HUES6 (cell line): ENCODE data around the gene CYB5R3.

Source experiments
- H3K27ac ChIP-seq: 2 replicates; pipeline ENCODE4 v1.7.0; 2013; ENCODE audit warnings: low read depth, mild to moderate bottlenecking, low read length, inconsistent platforms
- H3K27me3 ChIP-seq: 2 replicates; pipeline ENCODE4 v1.6.1; 2013; ENCODE audit warnings: low read length; ENCODE audit not compliant: control insufficient read depth, insufficient read depth
- H3K36me3 ChIP-seq: 2 replicates; pipeline ENCODE4 v1.6.1; 2013; ENCODE audit warnings: low read length; ENCODE audit not compliant: control insufficient read depth, insufficient read depth
- H3K4me1 ChIP-seq: 2 replicates; pipeline ENCODE4 v1.6.1; 2013; ENCODE audit warnings: low read length; ENCODE audit not compliant: control insufficient read depth, insufficient read depth
- H3K4me3 ChIP-seq: 2 replicates; pipeline ENCODE4 v1.5.1; 2013; ENCODE audit warnings: low read depth, low read length
- H3K9ac ChIP-seq: one replicate; pipeline ENCODE4 v1.6.1; 2013; ENCODE audit warnings: mild to moderate bottlenecking, low read length
- H3K9me3 ChIP-seq: 2 replicates; pipeline ENCODE4 v1.6.1; 2013; ENCODE audit warnings: low read depth, low read length; ENCODE audit not compliant: control insufficient read depth, insufficient read depth

The CYB5R3 gene

GRCh38 chr22:42627981-42628380 is 21.2 kb downstream of the CYB5R3 start:
- Histone ChIP-seq H3K4me3 (no peak overlapping the region), H3K9ac (no peak overlapping the region), H3K27ac (no peak overlapping the region), H3K4me1 (no peaks in the 10 kb centered on the region), H3K27me3 (no peaks in the 10 kb centered on the region), H3K9me3 (no peaks in the 10 kb centered on the region), H3K36me3 (peaks cover 85% of the 10 kb centered on the region)

GRCh38 chr22:42626951-42627625 is 22.1 kb downstream of the CYB5R3 start:
- H3K27ac ChIP-seq, result no peak overlapping the region
- H3K9me3 ChIP-seq, result no peaks in the 10 kb centered on the region
- H3K36me3 ChIP-seq, result peaks cover 81% of the 10 kb centered on the region
- H3K9ac ChIP-seq, result no peak overlapping the region
- no peak overlapping the region for H3K4me3 ChIP-seq
- no peaks in the 10 kb centered on the region for H3K4me1 ChIP-seq
- H3K27me3 ChIP-seq, result no peaks in the 10 kb centered on the region

- no peak overlapping the region for H3K27ac ChIP-seq
- H3K9me3 ChIP-seq, result no peaks in the 10 kb centered on the region
- H3K27me3 ChIP-seq, result no peaks in the 10 kb centered on the region
- peaks cover 74% of the 10 kb centered on the region for H3K36me3 ChIP-seq
- no peaks in the 10 kb centered on the region for H3K4me1 ChIP-seq
- no peak overlapping the region for H3K9ac ChIP-seq
- H3K4me3 ChIP-seq, result no peak overlapping the region
Observed at GRCh38 chr22:42626431-42626830, 22.8 kb downstream of the CYB5R3 start.

GRCh38 chr22:42625416-42625815 is 23.8 kb downstream of the CYB5R3 start:
- Histone ChIP-seq H3K4me3 (no peak overlapping the region), H3K9me3 (no peaks in the 10 kb centered on the region), H3K36me3 (peaks cover 68% of the 10 kb centered on the region), H3K9ac (no peak overlapping the region), H3K27me3 (no peaks in the 10 kb centered on the region), H3K4me1 (no peaks in the 10 kb centered on the region), H3K27ac (no peak overlapping the region)

GRCh38 chr22:42624551-42625106 is 24.6 kb downstream of the CYB5R3 start:
- Histone ChIP-seq H3K4me1 (no peaks in the 10 kb centered on the region), H3K9ac (no peak overlapping the region), H3K9me3 (no peaks in the 10 kb centered on the region), H3K4me3 (no peak overlapping the region), H3K27ac (no peak overlapping the region), H3K36me3 (peaks cover 71% of the 10 kb centered on the region), H3K27me3 (no peaks in the 10 kb centered on the region)

GRCh38 chr22:42623756-42624441 is 25.3 kb downstream of the CYB5R3 start:
- Histone ChIP-seq H3K4me1 (no peaks in the 10 kb centered on the region), H3K27me3 (no peaks in the 10 kb centered on the region), H3K27ac (no peak overlapping the region), H3K4me3 (no peak overlapping the region), H3K36me3 (peaks cover 68% of the 10 kb centered on the region), H3K9ac (no peak overlapping the region), H3K9me3 (no peaks in the 10 kb centered on the region)

GRCh38 chr22:42623301-42623751 is 25.9 kb downstream of the CYB5R3 start:
- no peaks in the 10 kb centered on the region for H3K27me3 ChIP-seq

GRCh38 chr22:42622061-42622710 is 27.0 kb downstream of the CYB5R3 start:
- H3K9me3 ChIP-seq, result no peaks in the 10 kb centered on the region
- no peak overlapping the region for H3K4me3 ChIP-seq
- peaks cover 52% of the 10 kb centered on the region for H3K36me3 ChIP-seq
- peaks cover 7% of the 10 kb centered on the region; the same call in 1 of the 2 replicates for H3K4me1 ChIP-seq
- no peaks in the 10 kb centered on the region for H3K27me3 ChIP-seq
- no peak overlapping the region for H3K27ac ChIP-seq
- H3K9ac ChIP-seq, result no peak overlapping the region

More at GRCh38 chr22:42623301-42623751, 25.9 kb downstream of the CYB5R3 start:
- H3K9ac ChIP-seq, result no peak overlapping the region
- H3K36me3 ChIP-seq, result peaks cover 62% of the 10 kb centered on the region
- H3K4me3 ChIP-seq, result no peak overlapping the region
- H3K4me1 ChIP-seq, result no peaks in the 10 kb centered on the region
- H3K9me3 ChIP-seq, result no peaks in the 10 kb centered on the region
- no peak overlapping the region for H3K27ac ChIP-seq

GRCh38 chr22:42621505-42622002 is 27.6 kb downstream of the CYB5R3 start:
- Histone ChIP-seq H3K4me3 (no peak overlapping the region), H3K27me3 (no peaks in the 10 kb centered on the region), H3K4me1 (peaks cover 7% of the 10 kb centered on the region; the same call in 1 of the 2 replicates), H3K9me3 (no peaks in the 10 kb centered on the region), H3K27ac (no peak overlapping the region), H3K9ac (no peak overlapping the region), H3K36me3 (peaks cover 45% of the 10 kb centered on the region)

GRCh38 chr22:42620084-42620483 is 29.1 kb downstream of the CYB5R3 start:
- H3K4me1 ChIP-seq, result peaks cover 7% of the 10 kb centered on the region; the same call in 1 of the 2 replicates
- H3K9ac ChIP-seq, result no peak overlapping the region
- H3K9me3 ChIP-seq, result no peaks in the 10 kb centered on the region
- no peak overlapping the region for H3K27ac ChIP-seq
- no peak overlapping the region for H3K4me3 ChIP-seq
- peaks cover 34% of the 10 kb centered on the region for H3K36me3 ChIP-seq
- no peaks in the 10 kb centered on the region for H3K27me3 ChIP-seq
